H1 (cell line): ENCODE data around the gene SLC15A4. TPM values are rescaled to one million over a fixed set of nuclear protein-coding genes. Genes with fewer than 3 reads are reported as not detected.

Source experiments
- CTCF ChIA-PET: fragments of 300-600 bp; sonication (Branson Sonifier 250); formaldehyde crosslinking; loops from one replicate; lab custom pipeline; 2021; ENCODE audit not compliant: partially characterized antibody; lab: Charles Lee
- POLR2A ChIA-PET: fragments of 300-600 bp; sonication (Branson Sonifier 250); formaldehyde crosslinking; loops from one replicate; lab custom pipeline; 2021; ENCODE audit warnings: inconsistent platforms; ENCODE audit not compliant: partially characterized antibody; lab: Charles Lee
- DNase-seq, 2 experiments: peaks; one replicate each; pipeline versions ENCODE4 v3.0.0 to v3.0.0-alpha.2; 2010 to 2022; ENCODE audit warnings: low spot score in 2 of 2, low read depth in 1 of 2, mixed read lengths in 1 of 2
- FAIRE-seq: peaks from 2 replicates; lab custom pipeline; 2011; peaks lifted over from hg19 to GRCh38; lab: Jason Lieb, UNC
- H2AFZ ChIP-seq: 2 replicates; pipeline ENCODE4 v1.8.1; 2012; ENCODE audit warnings: low read length, inconsistent platforms
- H2AK5ac ChIP-seq: 2 replicates; pipeline ENCODE4 v1.6.1; 2013; ENCODE audit warnings: low read depth, low read length
- H2BK120ac ChIP-seq: replicated peaks from 2 replicates; pipeline ENCODE3; 2013; ENCODE audit warnings: low read depth, low read length, inconsistent platforms
- H2BK12ac ChIP-seq: 2 replicates; pipeline ENCODE4 v1.6.1; 2013; ENCODE audit warnings: low read depth, low read length
- H2BK15ac ChIP-seq: 2 replicates; pipeline ENCODE4 v1.6.1; 2013; ENCODE audit warnings: low read length
- H2BK20ac ChIP-seq: 2 replicates; pipeline ENCODE4 v1.6.1; 2013; ENCODE audit warnings: low read length
- H2BK5ac ChIP-seq: 2 replicates; pipeline ENCODE4 v1.6.1; 2013; ENCODE audit warnings: low read depth, low read length
- H3K14ac ChIP-seq: 2 replicates; pipeline ENCODE4 v1.6.1; 2013; ENCODE audit warnings: inconsistent platforms; ENCODE audit not compliant: insufficient read length
- H3K18ac ChIP-seq: 2 replicates; pipeline ENCODE4 v1.6.1; 2013; ENCODE audit warnings: low read length; ENCODE audit errors: extremely low read depth
- H3K23ac ChIP-seq: 2 replicates; pipeline ENCODE4 v1.6.1; 2013; ENCODE audit warnings: inconsistent platforms; ENCODE audit not compliant: insufficient read length
- H3K23me2 ChIP-seq: 2 replicates; pipeline ENCODE4 v1.6.1; 2013; ENCODE audit warnings: low read depth, low read length
- H3K27ac ChIP-seq: 2 replicates; pipeline ENCODE4 v1.6.1; 2011; ENCODE audit warnings: low read depth, low read length, inconsistent platforms
- H3K27me3 ChIP-seq, 4 experiments: replicated peaks in 1 of 4; 1 replicate in 1 of 4; 2 replicates in 3 of 4; pipeline versions ENCODE4 v1.6.1 to v1.8.1; 2011 to 2013; ENCODE audit warnings: low read length in 3 of 4, mild to moderate bottlenecking in 3 of 4, inconsistent platforms in 2 of 4, mixed read lengths in 2 of 4, moderate library complexity in 1 of 4; ENCODE audit not compliant: control insufficient read depth in 3 of 4, insufficient read depth in 3 of 4; ENCODE audit errors: extremely low read depth in 1 of 4
- H3K36me3 ChIP-seq, 4 experiments: 2 replicates each; pipeline versions ENCODE4 v1.6.1 to v1.8.1; 2011 to 2013; ENCODE audit warnings: mild to moderate bottlenecking in 4 of 4, low read length in 3 of 4, moderate library complexity in 2 of 4, control low read depth in 1 of 4, inconsistent platforms in 1 of 4; ENCODE audit not compliant: insufficient read depth in 4 of 4, control insufficient read depth in 2 of 4
- H3K4ac ChIP-seq: replicated peaks from 2 replicates; pipeline ENCODE3; 2013; ENCODE audit warnings: low read length, low read depth, mixed read lengths, inconsistent platforms; ENCODE audit not compliant: insufficient read length
- H3K4me1 ChIP-seq, 4 experiments: replicated peaks in 1 of 4; 1 replicate in 1 of 4; 2 replicates in 3 of 4; pipeline versions ENCODE4 v1.6.1 to v1.8.1; 2011 to 2013; ENCODE audit warnings: low read length in 3 of 4, inconsistent platforms in 2 of 4, mixed read lengths in 1 of 4; ENCODE audit not compliant: insufficient read depth in 4 of 4, control insufficient read depth in 3 of 4
- H3K4me2 ChIP-seq, 2 experiments: 2 replicates each; pipeline versions ENCODE4 v1.6.1 to v1.8.1; 2011 to 2013; ENCODE audit warnings: low read depth in 2 of 2, low read length in 2 of 2, control low read depth in 1 of 2, inconsistent platforms in 1 of 2, mild to moderate bottlenecking in 1 of 2; ENCODE audit not compliant: insufficient read depth in 1 of 2
- H3K4me3 ChIP-seq, 4 experiments: fragments of 200-600, 300-600 bp in 1 of 4; sonication (generic), shearing (Covaris generic), sonication (Bioruptor Twin) in 1 of 4; 2 replicates each; pipeline versions ENCODE4 v1.5.1 to v1.8.1; 2011 to 2016; ENCODE audit warnings: low read length in 4 of 4, low read depth in 3 of 4, control low read depth in 2 of 4, inconsistent platforms in 2 of 4, mild to moderate bottlenecking in 2 of 4, mixed read lengths in 1 of 4, moderate library complexity in 1 of 4; ENCODE audit not compliant: insufficient read depth in 2 of 4; ENCODE audit errors: extremely low read depth in 1 of 4
- H3K56ac ChIP-seq: replicated peaks from 2 replicates; pipeline ENCODE3; 2013; ENCODE audit warnings: low read depth, mild to moderate bottlenecking, mixed read lengths, low read length, inconsistent platforms; ENCODE audit not compliant: insufficient read length
- H3K79me1 ChIP-seq: 2 replicates; pipeline ENCODE4 v1.6.1; 2013; ENCODE audit warnings: low read depth, low read length, control low read depth
- H3K79me2 ChIP-seq, 2 experiments: 2 replicates each; pipeline versions ENCODE4 v1.6.1 to v1.8.1; 2012 to 2013; ENCODE audit warnings: low read length in 2 of 2, mild to moderate bottlenecking in 2 of 2, inconsistent platforms in 1 of 2; ENCODE audit not compliant: insufficient read depth in 2 of 2, control insufficient read depth in 1 of 2
- H3K9ac ChIP-seq, 4 experiments: replicated peaks in 1 of 4; 1 replicate in 1 of 4; 2 replicates in 3 of 4; pipeline versions ENCODE4 v1.6.1 to v1.8.1; 2011 to 2013; ENCODE audit warnings: low read depth in 3 of 4, low read length in 3 of 4, control low read depth in 2 of 4, mild to moderate bottlenecking in 2 of 4, moderate library complexity in 2 of 4, inconsistent platforms in 1 of 4; ENCODE audit errors: extremely low read depth in 1 of 4
- H3K9me3 ChIP-seq, 2 experiments: 2 replicates each; pipeline versions ENCODE4 v1.6.1 to v1.8.1; 2012 to 2013; ENCODE audit warnings: mild to moderate bottlenecking in 2 of 2, moderate library complexity in 2 of 2, control low read depth in 1 of 2, inconsistent platforms in 1 of 2, low read depth in 1 of 2, low read length in 1 of 2, mixed read lengths in 1 of 2; ENCODE audit not compliant: insufficient read depth in 2 of 2
- H4K20me1 ChIP-seq, 2 experiments: replicated peaks in 1 of 2; 2 replicates each; pipeline versions ENCODE3 to v1.8.1; 2011 to 2013; ENCODE audit warnings: inconsistent platforms in 2 of 2, low read length in 2 of 2, mild to moderate bottlenecking in 1 of 2; ENCODE audit not compliant: insufficient read depth in 2 of 2, control insufficient read depth in 1 of 2
- H4K5ac ChIP-seq: 2 replicates; pipeline ENCODE4 v1.6.1; 2013; ENCODE audit warnings: low read length, low read depth, mixed read lengths, inconsistent platforms; ENCODE audit not compliant: insufficient read length
- H4K8ac ChIP-seq: 2 replicates; pipeline ENCODE4 v1.8.0; 2013; ENCODE audit warnings: mild to moderate bottlenecking, moderate library complexity, low read length, inconsistent platforms; ENCODE audit not compliant: insufficient read depth; ENCODE audit errors: extremely low read depth
- H4K91ac ChIP-seq: replicated peaks from 2 replicates; pipeline ENCODE3; 2013; ENCODE audit warnings: low read length, mixed read lengths, inconsistent platforms; ENCODE audit not compliant: insufficient read length
- ASH2L ChIP-seq: fragments of 200-600, 300-600 bp; sonication (generic); IDR thresholded peaks from one replicate; pipeline ENCODE4 v1.7.1; 2017; ENCODE audit warnings: low read length
- CEBPB ChIP-seq: IDR thresholded peaks from 2 replicates; pipeline ENCODE4 v1.6.1; 2012; ENCODE audit warnings: low read depth, low read length
- MAFK ChIP-seq: IDR thresholded peaks from 2 replicates; pipeline ENCODE4 v1.6.1; 2012; ENCODE audit warnings: low read depth, mild to moderate bottlenecking, improper control_type of control experiment, low read length
- MAX ChIP-seq: IDR thresholded peaks from 2 replicates; pipeline ENCODE4 v1.6.1; 2012; ENCODE audit warnings: inconsistent platforms
- WGBS, 2 experiments: shearing (Covaris generic) in 1 of 2; methylation state at CpG; one replicate each; pipeline versions ENCODE4 v1.1.6 to v1.1.7; 2013 to 2015; ENCODE audit warnings: low lambda C conversion rate in 2 of 2, mixed read lengths in 2 of 2, inconsistent platforms in 1 of 2, low coverage in 1 of 2, missing lambda C conversion rate in 1 of 2; ENCODE audit not compliant: insufficient replicate concordance in 2 of 2, insufficient coverage in 1 of 2, insufficient read length in 1 of 2; ENCODE audit errors: extremely low coverage in 1 of 2, missing lambda C conversion rate in 1 of 2; 5-methylcytosine and 5-hydroxymethylcytosine counted together
- polyA plus RNA-seq, 7 experiments: library from polyadenylated mRNA; depleted of rRNA in 3 of 7; stranded (reverse) in 5 of 7; unstranded in 2 of 7; fragments of >200 nt in 5 of 7; fragments of 200-250 nt in 2 of 7; gene quantifications; 1 replicate in 5 of 7; 2 replicates in 1 of 7; 4 replicates in 1 of 7; pipeline versions ENCODE4 v1.2.1 to v1.2.3, GENCODE V29; 2011 to 2013; ENCODE audit warnings: missing spikeins in 2 of 7, mixed read lengths in 2 of 7
- total RNA-seq: library from RNA; stranded (reverse); fragmentation: NEBNext Ultra II Directional; extraction: Animal tissue kit (Norgen Biotek cat#: 25700); gene quantifications from 2 replicates; pipeline ENCODE4 v1.2.1, GENCODE V29; 2021

Gene SLC15A4
- total and polyA plus RNA-seq, 2 of the 8 experiments (the other 6 are each of a cell fraction or from before 2014, with no cell fraction given) = 22.7 to 26.6 TPM

DNA sequence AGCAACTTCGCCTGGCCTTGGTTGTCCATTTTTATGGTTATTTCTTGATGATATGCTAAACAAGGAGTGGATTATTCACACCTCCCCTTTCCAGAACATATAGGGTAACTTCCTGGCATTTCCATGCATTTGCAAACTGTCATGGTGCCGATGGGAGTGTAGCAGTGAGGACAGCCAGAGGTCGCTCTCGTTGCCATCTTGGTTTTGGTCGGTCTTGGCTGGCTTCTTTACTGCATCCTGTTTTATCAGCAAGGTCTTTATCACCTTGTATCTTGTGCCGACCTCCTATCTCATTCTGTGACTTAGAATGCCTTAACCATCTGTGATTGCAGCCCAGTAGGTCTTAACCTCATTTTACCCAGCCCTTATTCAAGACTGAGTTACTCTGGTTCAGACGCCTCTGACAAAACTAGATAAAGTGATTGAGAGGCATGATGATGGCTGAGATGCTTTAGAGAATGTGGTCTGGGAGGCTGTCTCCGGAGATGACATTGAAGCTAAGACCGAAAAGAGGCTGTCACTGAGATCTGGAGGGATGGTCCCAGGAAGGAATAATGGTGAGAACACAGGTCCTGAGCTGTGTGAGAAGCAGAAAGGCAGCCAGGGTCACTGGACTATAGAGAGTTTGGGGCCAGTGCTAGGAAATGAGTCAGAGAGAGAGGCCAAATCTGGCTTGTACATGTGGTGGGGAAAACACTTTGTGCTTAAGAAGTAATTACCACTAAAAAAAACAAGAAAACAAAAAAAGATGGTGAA lies 32.5 kb upstream of the SLC15A4 start:
- peaks cover 0 to 27% (median 16%) of the 10 kb centered on the region in 4 experiments; a peak in 6 of 7 replicates for H3K27me3 ChIP-seq
- H4K20me1 ChIP-seq = peaks cover 0 to 3% of the 10 kb centered on the region in 2 experiments
- H2BK5ac ChIP-seq = no peak overlapping the region
- H3K56ac ChIP-seq = no peak overlapping the region
- no peak for TF ChIP-seq CEBPB
- no peak for TF ChIP-seq ASH2L
- no peak for TF ChIP-seq MAX
- no peak for TF ChIP-seq MAFK
- H3K79me2 ChIP-seq = no peaks in the 10 kb centered on the region
- no peak overlapping the region for H2BK20ac ChIP-seq
- H3K4me2 ChIP-seq = no peak overlapping the region
- H3K27ac ChIP-seq = no peak overlapping the region
- no peaks in the 10 kb centered on the region for H3K79me1 ChIP-seq
- FAIRE-seq (no peak), DNase-seq (no peak)
- no peak overlapping the region for H4K91ac ChIP-seq
- POLR2A ChIA-PET = interaction anchor here (0.6 to 3.2 kb wide), 3 partner anchors 32 to 307 kb away, joined by 3 to 11 read pairs (median 3); partner anchors contain the start of gene SLC15A4
- no peak overlapping the region for H3K14ac ChIP-seq
- no peak overlapping the region for H2BK15ac ChIP-seq
- no peaks in the 10 kb centered on the region for H3K9me3 ChIP-seq
- H3K9ac ChIP-seq = no peak overlapping the region
- no peaks in the 10 kb centered on the region for H3K36me3 ChIP-seq
- H2BK12ac ChIP-seq = no peak overlapping the region
- 86% methylated on average over 9 of the region's 9 CpGs; no CpG with 5 or more reads in 1 of the 2 experiments for WGBS, 2 experiments
- no peak overlapping the region for H4K8ac ChIP-seq
- H3K4ac ChIP-seq = no peak overlapping the region
- no peak overlapping the region for H2AK5ac ChIP-seq
- CTCF ChIA-PET = interaction anchor here (0.8 to 1.5 kb wide), 3 partner anchors 13 to 82 kb away, joined by 3 to 4 read pairs (median 3); no protein-coding TSS in a partner anchor
- H3K23ac ChIP-seq = no peak overlapping the region
- H2BK120ac ChIP-seq = no peak overlapping the region
- H2AFZ ChIP-seq = no peak overlapping the region
- H3K23me2 ChIP-seq = peaks cover 10% of the 10 kb centered on the region; the same call in 1 of the 2 replicates
- peaks cover 0 to 6% (median 1%) of the 10 kb centered on the region in 4 experiments; a peak in 1 of 7 replicates for H3K4me1 ChIP-seq
- H3K18ac ChIP-seq = no peak overlapping the region
- no peak overlapping the region for H3K4me3 ChIP-seq
- H4K5ac ChIP-seq = no peak overlapping the region
